Activated CD4-positive, alpha-beta T cell treated with anti-CD3 and anti-CD28 coated beads, Interleukin-2, amount 10 ng/mL, durations not matched to agents 24 days and 14 days (primary cell): ENCODE data around the gene SIGLEC15. TPM values are rescaled to one million over a fixed set of nuclear protein-coding genes. Genes with fewer than 3 reads are reported as not detected.
"Not testable (repeated sequence)": the region's sequence is repeated elsewhere in the genome, so short reads cannot be mapped to it uniquely, and the experiment has no call there.

Experiments used
- DNase-seq: peaks from one replicate; pipeline ENCODE4 v3.0.0; 2022
- H3K27ac Mint-ChIP-seq: one replicate; pipeline ENCODE4 v1.8.0; 2022; ENCODE audit warnings: mild to moderate bottlenecking, mixed read lengths
- H3K27me3 Mint-ChIP-seq: one replicate; pipeline ENCODE4 v1.8.0; 2022; ENCODE audit warnings: mixed read lengths
- H3K36me3 Mint-ChIP-seq: one replicate; pipeline ENCODE4 v1.8.0; 2022; ENCODE audit warnings: low read depth, mild to moderate bottlenecking, mixed read lengths
- H3K4me1 Mint-ChIP-seq: one replicate; pipeline ENCODE4 v1.8.0; 2021; ENCODE audit warnings: mixed read lengths
- H3K4me3 Mint-ChIP-seq: one replicate; pipeline ENCODE4 v1.8.0; 2022; ENCODE audit warnings: mild to moderate bottlenecking, moderate library complexity, mixed read lengths
- H3K9me3 Mint-ChIP-seq: one replicate; pipeline ENCODE4 v1.8.0; 2021; ENCODE audit warnings: mixed read lengths
- intact Hi-C: fragments of 100-400 bp; cut with micrococcal nuclease; formaldehyde crosslinking; loops from one replicate; pipeline ENCODE4 v1.15.1; 2023
- total RNA-seq: library from RNA; stranded (reverse); gene quantifications from 2 replicates; pipeline ENCODE4 v1.2.3, GENCODE V29; 2022

Gene SIGLEC15
- total RNA-seq, 1 donor from 2014 or later: not detected

GRCh38 chr18:45801416-45802004 is 24.0 kb upstream of the SIGLEC15 start:
- Mint-ChIP-seq H3K9me3 (peaks cover 15% of the 10 kb centered on the region), H3K36me3 (no peaks in the 10 kb centered on the region), H3K4me1 (peaks cover 6% of the 10 kb centered on the region), H3K4me3 (no peak overlapping the region), H3K27me3 (peaks cover 5% of the 10 kb centered on the region), H3K27ac (no peak overlapping the region)
- no peak for DNase-seq
- intact Hi-C loops: loop anchor here (5.0 kb wide), 1 partner anchor 76 kb away; no protein-coding TSS in a partner anchor

GRCh38 chr18:45802814-45803492 is 22.5 kb upstream of the SIGLEC15 start:
- intact Hi-C loops: loop anchor here (5.0 kb wide), 1 partner anchor 74 kb away; no protein-coding TSS in a partner anchor
- no peak overlapping the region for H3K27ac Mint-ChIP-seq
- H3K4me1 Mint-ChIP-seq: peaks cover 6% of the 10 kb centered on the region
- no peak overlapping the region for H3K4me3 Mint-ChIP-seq
- peaks cover 1% of the 10 kb centered on the region for H3K27me3 Mint-ChIP-seq
- peaks cover 15% of the 10 kb centered on the region for H3K9me3 Mint-ChIP-seq
- no peak for DNase-seq
- no peaks in the 10 kb centered on the region for H3K36me3 Mint-ChIP-seq

DNA sequence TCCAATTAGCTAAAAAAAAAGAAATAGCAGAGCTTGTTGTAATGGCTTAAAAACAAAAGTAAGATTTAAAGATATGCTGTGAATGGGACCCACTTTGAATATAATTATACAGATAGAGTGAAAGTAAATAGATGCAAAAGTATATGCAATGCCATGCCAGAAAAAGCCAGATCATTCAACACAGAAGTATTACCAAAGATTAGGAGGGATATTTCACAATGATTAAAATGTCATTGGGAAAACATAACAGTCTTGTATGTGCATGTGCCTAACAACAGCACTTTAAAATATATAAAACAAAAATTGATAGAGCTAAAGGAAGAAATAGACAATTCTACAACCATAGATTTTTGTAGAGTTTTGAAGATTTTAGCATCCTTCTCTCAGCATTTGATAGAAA is 19.9 kb upstream of the SIGLEC15 start:
- no peak overlapping the region for H3K27ac Mint-ChIP-seq
- no peak for DNase-seq
- intact Hi-C loops: no loop called here
- peaks cover 9% of the 10 kb centered on the region for H3K4me1 Mint-ChIP-seq
- peaks cover 2% of the 10 kb centered on the region for H3K27me3 Mint-ChIP-seq
- no peak overlapping the region for H3K4me3 Mint-ChIP-seq
- H3K36me3 Mint-ChIP-seq: no peaks in the 10 kb centered on the region
- peaks cover 21% of the 10 kb centered on the region for H3K9me3 Mint-ChIP-seq

GRCh38 chr18:45806226-45806625 is 19.2 kb upstream of the SIGLEC15 start:
- Mint-ChIP-seq H3K9me3 (peaks cover 18% of the 10 kb centered on the region), H3K4me3 (no peak overlapping the region), H3K36me3 (no peaks in the 10 kb centered on the region), H3K4me1 (peaks cover 9% of the 10 kb centered on the region), H3K27ac (no peak overlapping the region), H3K27me3 (peaks cover 2% of the 10 kb centered on the region)
- DNase-seq: no peak
- intact Hi-C loops: no loop called here

GRCh38 chr18:45807144-45807543 is 18.3 kb upstream of the SIGLEC15 start:
- H3K4me1 Mint-ChIP-seq, H3K27me3 Mint-ChIP-seq, H3K27ac Mint-ChIP-seq, H3K36me3 Mint-ChIP-seq, H3K4me3 Mint-ChIP-seq, DNase-seq, intact Hi-C loops: not testable (repeated sequence)
- peaks cover 18% of the 10 kb centered on the region for H3K9me3 Mint-ChIP-seq

GRCh38 chr18:45814733-45815132 is 10.7 kb upstream of the SIGLEC15 start:
- H3K27me3 Mint-ChIP-seq, H3K4me1 Mint-ChIP-seq, DNase-seq, H3K36me3 Mint-ChIP-seq, H3K27ac Mint-ChIP-seq, intact Hi-C loops, H3K9me3 Mint-ChIP-seq, H3K4me3 Mint-ChIP-seq: not testable (repeated sequence)

- Mint-ChIP-seq H3K27me3 (peaks cover 29% of the 10 kb centered on the region), H3K4me1 (no peaks in the 10 kb centered on the region), H3K36me3 (no peaks in the 10 kb centered on the region), H3K4me3 (no peak overlapping the region), H3K27ac (no peak overlapping the region), H3K9me3 (peaks cover 4% of the 10 kb centered on the region)
- intact Hi-C loops: no loop called here
- no peak for DNase-seq
Measured at GRCh38 chr18:45817543-45817942, 7.9 kb upstream of the SIGLEC15 start.

- peaks cover 35% of the 10 kb centered on the region for H3K27me3 Mint-ChIP-seq
- intact Hi-C loops, H3K4me1 Mint-ChIP-seq, H3K4me3 Mint-ChIP-seq, DNase-seq, H3K27ac Mint-ChIP-seq, H3K36me3 Mint-ChIP-seq, H3K9me3 Mint-ChIP-seq: not testable (repeated sequence)
Measured at GRCh38 chr18:45818765-45819164, 6.7 kb upstream of the SIGLEC15 start.

DNA sequence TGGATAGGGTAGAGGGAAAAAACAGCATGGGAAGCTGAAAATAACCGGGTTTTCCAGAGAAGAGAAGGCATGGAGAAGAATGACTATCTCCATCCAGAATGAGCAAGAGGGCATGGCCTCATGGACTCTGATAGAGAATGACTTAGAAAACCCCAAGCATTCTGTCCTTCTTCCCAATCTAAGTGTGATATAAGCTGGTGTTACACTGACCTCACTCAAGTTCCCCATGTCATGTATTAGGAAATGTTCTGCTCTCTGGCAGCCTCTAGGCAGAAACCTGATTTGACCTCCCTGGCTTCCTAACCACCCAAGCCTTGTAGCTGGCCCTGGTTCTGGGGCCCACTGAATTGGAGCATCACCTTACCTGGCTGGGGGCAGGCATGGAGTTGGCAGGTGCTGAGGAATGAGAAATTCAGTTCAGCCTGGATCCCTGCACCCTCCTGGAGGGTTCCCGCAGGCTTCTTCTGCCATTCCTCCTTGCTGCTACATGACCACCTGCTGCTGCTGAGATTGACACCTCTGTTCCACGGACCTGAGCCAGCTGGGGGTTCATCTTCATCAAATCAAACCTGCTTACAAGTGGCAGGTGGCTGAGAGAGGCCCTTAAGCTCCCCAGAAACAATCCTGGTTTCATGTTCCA is 5.2 kb upstream of the SIGLEC15 start:
- H3K27ac Mint-ChIP-seq: no peak overlapping the region
- intact Hi-C loops: no loop called here
- no peak overlapping the region for H3K4me3 Mint-ChIP-seq
- peaks cover 4% of the 10 kb centered on the region for H3K4me1 Mint-ChIP-seq
- H3K36me3 Mint-ChIP-seq: no peaks in the 10 kb centered on the region
- no peak for DNase-seq
- peaks cover 4% of the 10 kb centered on the region for H3K9me3 Mint-ChIP-seq
- peaks cover 41% of the 10 kb centered on the region for H3K27me3 Mint-ChIP-seq

GRCh38 chr18:45821026-45821425 is 4.4 kb upstream of the SIGLEC15 start:
- Mint-ChIP-seq H3K4me1 (peaks cover 4% of the 10 kb centered on the region), H3K4me3 (no peak overlapping the region), H3K9me3 (no peaks in the 10 kb centered on the region), H3K27me3 (peaks cover 36% of the 10 kb centered on the region), H3K27ac (no peak overlapping the region), H3K36me3 (no peaks in the 10 kb centered on the region)
- DNase-seq: no peak
- intact Hi-C loops: no loop called here

DNA sequence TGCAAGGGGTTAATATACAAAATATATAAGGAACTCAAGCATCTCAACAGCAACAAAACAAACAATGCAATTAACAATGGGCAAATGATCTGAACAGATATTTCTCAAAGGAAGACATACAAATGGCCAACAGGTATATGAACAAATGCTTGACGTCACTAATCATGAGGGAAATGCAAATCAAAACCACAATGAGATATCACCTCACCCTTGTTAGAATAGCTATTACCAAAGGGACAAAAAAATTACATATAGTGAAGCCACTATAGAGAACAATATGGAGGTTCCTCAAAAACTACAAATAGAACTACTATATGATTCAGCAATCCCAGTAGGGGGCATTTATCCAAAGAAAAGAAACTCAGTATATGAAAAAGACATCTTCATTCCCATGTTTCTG is 3.8 kb upstream of the SIGLEC15 start:
- Mint-ChIP-seq H3K36me3 (no peaks in the 10 kb centered on the region), H3K4me1 (peaks cover 4% of the 10 kb centered on the region), H3K27me3 (peaks cover 36% of the 10 kb centered on the region), H3K4me3 (no peak overlapping the region), H3K9me3 (no peaks in the 10 kb centered on the region), H3K27ac (no peak overlapping the region)
- DNase-seq: no peak
- intact Hi-C loops: no loop called here

- Mint-ChIP-seq H3K4me1 (peaks cover 11% of the 10 kb centered on the region), H3K36me3 (no peaks in the 10 kb centered on the region), H3K9me3 (no peaks in the 10 kb centered on the region), H3K4me3 (no peak overlapping the region), H3K27me3 (peaks cover 25% of the 10 kb centered on the region), H3K27ac (no peak overlapping the region)
- intact Hi-C loops: no loop called here
- no peak for DNase-seq
Measured at GRCh38 chr18:45826084-45826483, 609 bp downstream of the SIGLEC15 start.

GRCh38 chr18:45826716-45827115 is 1.2 kb downstream of the SIGLEC15 start:
- Mint-ChIP-seq H3K27me3 (peaks cover 20% of the 10 kb centered on the region), H3K4me1 (peaks cover 11% of the 10 kb centered on the region)
- intact Hi-C loops, H3K4me3 Mint-ChIP-seq, H3K36me3 Mint-ChIP-seq, H3K27ac Mint-ChIP-seq, H3K9me3 Mint-ChIP-seq: not testable (repeated sequence)
- DNase-seq: peak; percentile 53
